Ascending aorta (tissue), 1 donor: Measurements from ENCODE around the gene TBR1. TPM values are rescaled to one million over a fixed set of nuclear protein-coding genes. Genes with fewer than 3 reads are reported as not detected.

Source experiments
- total RNA-seq: library from RNA; depleted of rRNA; stranded (reverse); fragments of >200 nt; gene quantifications from one replicate; pipeline ENCODE4 v1.1.0, GENCODE V29; 2016

TBR1 gene
- total RNA-seq, 1 donor from 2014 or later = not detected

Other genes with a start within 250 kb of the TBR1 start
- gene PSMD14, start 107.9 kb upstream of the TBR1 start, total RNA-seq = 238 TPM
- gene SLC4A10, start 208.1 kb downstream of the TBR1 start, total RNA-seq = not detected